ENCODE measurements around the gene PRKCH.

PRKCH gene

GRCh38 chr14:61334197-61334701, 12.9 kb downstream of the PRKCH start:
- ATAC-seq: no peak
- no peak for TF ChIP-seq CSRNP3 (CRISPR knock-in tag; IDR thresholded peaks at IDR 0.05)

- no peak for ATAC-seq
- no peak for TF ChIP-seq RARB (CRISPR knock-in tag; IDR thresholded peaks at IDR 0.05)
- no peak for TF ChIP-seq ZNF8 (CRISPR knock-in tag; IDR thresholded peaks at IDR 0.05)
- no peak for TF ChIP-seq ZC3H10 (CRISPR knock-in tag; IDR thresholded peaks at IDR 0.05)
- no peak for TF ChIP-seq ZFP3 (CRISPR knock-in tag; IDR thresholded peaks at IDR 0.05)
- TF ChIP-seq OSR1 (CRISPR knock-in tag; IDR thresholded peaks at IDR 0.05): no peak
- no peak for TF ChIP-seq TOX (CRISPR knock-in tag; IDR thresholded peaks at IDR 0.05; ENCODE audit: borderline replicate concordance)
- TF ChIP-seq PPARA (CRISPR knock-in tag; IDR thresholded peaks at IDR 0.05; ENCODE audit: borderline replicate concordance): no peak
- no peak for TF ChIP-seq ESRRG (CRISPR knock-in tag; IDR thresholded peaks at IDR 0.05)
- TF ChIP-seq CREB5 (CRISPR knock-in tag; IDR thresholded peaks at IDR 0.05; ENCODE audit: low read depth): no peak
- no peak for TF ChIP-seq CSRNP3 (CRISPR knock-in tag; IDR thresholded peaks at IDR 0.05)
- TF ChIP-seq TCF4 (CRISPR knock-in tag; IDR thresholded peaks at IDR 0.05; ENCODE audit: borderline replicate concordance): no peak
Measured at GRCh38 chr14:61335049-61335448, 13.7 kb downstream of the PRKCH start.

- TF ChIP-seq ISL1 (CRISPR knock-in tag; IDR thresholded peaks at IDR 0.05) (no peak), ZFP3 (CRISPR knock-in tag; IDR thresholded peaks at IDR 0.05) (no peak), TSHZ2 (CRISPR knock-in tag; IDR thresholded peaks at IDR 0.05) (no peak), ZNF8 (CRISPR knock-in tag; IDR thresholded peaks at IDR 0.05) (no peak), PATZ1 (CRISPR knock-in tag; IDR thresholded peaks at IDR 0.05; ENCODE audit: borderline replicate concordance) (no peak), ZNF70 (CRISPR knock-in tag; IDR thresholded peaks at IDR 0.05) (no peak), CSRNP3 (CRISPR knock-in tag; IDR thresholded peaks at IDR 0.05) (no peak), GLIS3 (CRISPR knock-in tag; IDR thresholded peaks at IDR 0.05) (no peak), CREB5 (CRISPR knock-in tag; IDR thresholded peaks at IDR 0.05; ENCODE audit: low read depth) (no peak), OSR1 (CRISPR knock-in tag; IDR thresholded peaks at IDR 0.05) (no peak), PPARA (CRISPR knock-in tag; IDR thresholded peaks at IDR 0.05; ENCODE audit: borderline replicate concordance) (no peak), TCF4 (CRISPR knock-in tag; IDR thresholded peaks at IDR 0.05; ENCODE audit: borderline replicate concordance) (no peak), RARB (CRISPR knock-in tag; IDR thresholded peaks at IDR 0.05) (no peak), ARNTL (CRISPR knock-in tag; IDR thresholded peaks at IDR 0.05; ENCODE audit: borderline replicate concordance, low read depth) (no peak), ESRRG (CRISPR knock-in tag; IDR thresholded peaks at IDR 0.05) (no peak), ZFP30 (CRISPR knock-in tag; IDR thresholded peaks at IDR 0.05) (no peak), CSDC2 (CRISPR knock-in tag; IDR thresholded peaks at IDR 0.05) (no peak), ZC3H10 (CRISPR knock-in tag; IDR thresholded peaks at IDR 0.05) (no peak), POU6F1 (CRISPR knock-in tag; IDR thresholded peaks at IDR 0.05; ENCODE audit: borderline replicate concordance, low read depth) (no peak), ZNF565 (CRISPR knock-in tag; conservative IDR thresholded peaks at IDR 0.05; ENCODE audit: low read depth) (no peak)
- ATAC-seq: no peak
Measured at GRCh38 chr14:61335671-61336275, 14.4 kb downstream of the PRKCH start.

Data from SK-N-SH treated with all-trans-retinoic acid at 6 μM for 48 hours (cell line).